IPS DF 6.9 (cell line): ENCODE measurements around the gene MYH11.
"Not testable (repeated sequence)": the region's sequence is repeated elsewhere in the genome, so short reads cannot be mapped to it uniquely, and the experiment has no call there.

Experiments used
- DNase-seq: peaks from one replicate; pipeline ENCODE4 v3.0.0-alpha.2; 2013; ENCODE audit warnings: low read depth, low spot score
- H3K27ac ChIP-seq: one replicate; pipeline ENCODE4 v1.5.1; 2013; ENCODE audit warnings: low read length, control low read depth
- H3K27me3 ChIP-seq: 2 replicates; pipeline ENCODE4 v1.6.1; 2013; ENCODE audit warnings: mild to moderate bottlenecking, low read length; ENCODE audit not compliant: control insufficient read depth, insufficient read depth
- H3K36me3 ChIP-seq: 2 replicates; pipeline ENCODE4 v1.6.1; 2013; ENCODE audit warnings: low read length; ENCODE audit not compliant: control insufficient read depth, insufficient read depth
- H3K4me1 ChIP-seq: 2 replicates; pipeline ENCODE4 v1.6.1; 2013; ENCODE audit warnings: low read length; ENCODE audit not compliant: control insufficient read depth, insufficient read depth
- H3K4me3 ChIP-seq: 2 replicates; pipeline ENCODE4 v1.5.1; 2013; ENCODE audit warnings: mild to moderate bottlenecking, low read length
- H3K9me3 ChIP-seq: 2 replicates; pipeline ENCODE4 v1.6.1; 2013; ENCODE audit warnings: low read length, inconsistent platforms; ENCODE audit not compliant: control insufficient read depth, insufficient read depth
- WGBS: extraction: QIAGEN DNeasy Blood & Tissue Kit; methylation state at CpG from one replicate; pipeline ENCODE4 v1.1.7; 2013; ENCODE audit warnings: mixed read lengths, missing lambda C conversion rate; ENCODE audit not compliant: insufficient read length, insufficient coverage; 5-methylcytosine and 5-hydroxymethylcytosine counted together

Gene MYH11

GRCh38 chr16:15790458-15790857, 66.4 kb downstream of the MYH11 start:
- Histone ChIP-seq H3K9me3 (no peaks in the 10 kb centered on the region), H3K27ac (no peak overlapping the region), H3K27me3 (no peaks in the 10 kb centered on the region), H3K36me3 (no peaks in the 10 kb centered on the region), H3K4me3 (no peak overlapping the region), H3K4me1 (peaks cover 1% of the 10 kb centered on the region; the same call in 1 of the 2 replicates)
- DNase-seq: no peak
- WGBS: no CpG with 5 or more reads among the region's 4 CpGs

- H3K9me3 ChIP-seq, H3K4me3 ChIP-seq, H3K27me3 ChIP-seq, H3K36me3 ChIP-seq, H3K4me1 ChIP-seq, H3K27ac ChIP-seq, DNase-seq: not testable (repeated sequence)
- no CpG with 5 or more reads among the region's 5 CpGs for WGBS
Observed at GRCh38 chr16:15789816-15790215, 67.0 kb downstream of the MYH11 start.

GRCh38 chr16:15788846-15789239, 68.0 kb downstream of the MYH11 start:
- no peak overlapping the region for H3K27ac ChIP-seq
- no peaks in the 10 kb centered on the region for H3K36me3 ChIP-seq
- no CpG with 5 or more reads among the region's 2 CpGs for WGBS

GRCh38 chr16:15786501-15786900, 70.3 kb downstream of the MYH11 start:
- no peak overlapping the region for H3K27ac ChIP-seq
- no CpG with 5 or more reads among the region's 11 CpGs for WGBS
- H3K9me3 ChIP-seq: no peaks in the 10 kb centered on the region
- H3K4me1 ChIP-seq: no peaks in the 10 kb centered on the region
- no peak for DNase-seq
- no peaks in the 10 kb centered on the region for H3K36me3 ChIP-seq
- no peaks in the 10 kb centered on the region for H3K27me3 ChIP-seq
- H3K4me3 ChIP-seq: no peak overlapping the region

More at GRCh38 chr16:15788846-15789239, 68.0 kb downstream of the MYH11 start:
- H3K9me3 ChIP-seq: no peaks in the 10 kb centered on the region
- no peaks in the 10 kb centered on the region for H3K4me1 ChIP-seq
- H3K4me3 ChIP-seq: no peak overlapping the region
- H3K27me3 ChIP-seq: no peaks in the 10 kb centered on the region
- DNase-seq: no peak

- H3K4me1 ChIP-seq: no peaks in the 10 kb centered on the region
- no peaks in the 10 kb centered on the region for H3K9me3 ChIP-seq
- WGBS: no CpG with 5 or more reads among the region's 14 CpGs
- H3K27ac ChIP-seq: no peak overlapping the region
- DNase-seq: no peak
- H3K36me3 ChIP-seq: no peaks in the 10 kb centered on the region
- no peaks in the 10 kb centered on the region for H3K27me3 ChIP-seq
- H3K4me3 ChIP-seq: no peak overlapping the region
Observed at GRCh38 chr16:15785386-15786059, 71.3 kb downstream of the MYH11 start.

- no CpG with 5 or more reads among the region's 10 CpGs for WGBS
- no peak overlapping the region for H3K4me3 ChIP-seq
- no peak for DNase-seq
- no peaks in the 10 kb centered on the region for H3K27me3 ChIP-seq
- no peaks in the 10 kb centered on the region for H3K9me3 ChIP-seq
- H3K4me1 ChIP-seq: no peaks in the 10 kb centered on the region
- H3K36me3 ChIP-seq: no peaks in the 10 kb centered on the region
- H3K27ac ChIP-seq: no peak overlapping the region
Observed at GRCh38 chr16:15783985-15784384, 72.8 kb downstream of the MYH11 start.

GRCh38 chr16:15782573-15783365, 74.1 kb downstream of the MYH11 start:
- no CpG with 5 or more reads among the region's 13 CpGs for WGBS
- H3K27ac ChIP-seq: no peak overlapping the region
- H3K36me3 ChIP-seq: no peaks in the 10 kb centered on the region
- H3K27me3 ChIP-seq: no peaks in the 10 kb centered on the region
- H3K4me3 ChIP-seq: no peak overlapping the region
- no peaks in the 10 kb centered on the region for H3K4me1 ChIP-seq
- no peaks in the 10 kb centered on the region for H3K9me3 ChIP-seq
- DNase-seq: no peak

GRCh38 chr16:15781650-15782049, 75.2 kb downstream of the MYH11 start:
- WGBS: no CpG with 5 or more reads among the region's 3 CpGs
- no peaks in the 10 kb centered on the region for H3K4me1 ChIP-seq
- H3K4me3 ChIP-seq: no peak overlapping the region
- H3K9me3 ChIP-seq: no peaks in the 10 kb centered on the region
- H3K27ac ChIP-seq: no peak overlapping the region
- no peaks in the 10 kb centered on the region for H3K27me3 ChIP-seq
- no peak for DNase-seq
- H3K36me3 ChIP-seq: no peaks in the 10 kb centered on the region

- no peak overlapping the region for H3K4me3 ChIP-seq
- H3K27me3 ChIP-seq: no peaks in the 10 kb centered on the region
- no peak overlapping the region for H3K27ac ChIP-seq
- no peaks in the 10 kb centered on the region for H3K4me1 ChIP-seq
- DNase-seq: no peak
- no CpG with 5 or more reads among the region's 7 CpGs for WGBS
- H3K36me3 ChIP-seq: no peaks in the 10 kb centered on the region
- H3K9me3 ChIP-seq: no peaks in the 10 kb centered on the region
Observed at GRCh38 chr16:15780805-15781204, 76.0 kb downstream of the MYH11 start.

GRCh38 chr16:15779664-15780351, 77.0 kb downstream of the MYH11 start:
- WGBS: no CpG with 5 or more reads among the region's 8 CpGs
- Histone ChIP-seq H3K9me3 (no peaks in the 10 kb centered on the region), H3K27ac (no peak overlapping the region), H3K27me3 (no peaks in the 10 kb centered on the region), H3K36me3 (no peaks in the 10 kb centered on the region), H3K4me3 (no peak overlapping the region), H3K4me1 (no peaks in the 10 kb centered on the region)
- DNase-seq: no peak
